Measurements from ENCODE around the gene FUCA2. TPM values are rescaled to one million over a fixed set of nuclear protein-coding genes. Genes with fewer than 3 reads are reported as not detected.

The FUCA2 gene
- total RNA-seq, 1 experiment from 2014 or later, result 72.1 TPM

DNA sequence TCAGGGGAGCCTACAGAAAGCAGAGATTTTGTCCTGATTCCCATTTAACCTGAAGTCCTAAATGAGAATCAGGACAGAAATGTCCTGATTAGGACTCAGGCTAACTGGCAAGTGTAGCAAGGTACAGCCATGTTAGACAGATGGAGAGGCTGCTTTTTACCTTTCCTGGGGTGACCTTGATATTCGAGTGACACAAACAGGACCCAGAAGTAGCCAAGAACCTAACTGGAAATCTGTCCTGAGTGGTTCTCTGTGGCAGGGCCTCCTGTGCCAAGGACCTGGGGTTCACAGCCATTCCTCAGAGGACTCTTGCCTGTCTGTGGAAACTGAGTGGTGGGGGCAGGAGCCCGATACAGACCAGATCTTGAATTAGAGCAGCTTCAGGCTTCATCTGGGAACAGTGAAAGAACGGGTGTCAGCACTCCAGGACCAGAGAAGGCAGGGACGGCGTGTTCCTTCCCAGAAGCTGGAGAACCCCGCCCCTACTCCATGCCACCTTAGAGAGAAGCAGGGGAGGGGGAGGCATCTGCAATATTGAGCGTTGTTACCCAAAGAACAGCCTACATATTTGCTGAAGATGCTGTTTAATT is 4.3 kb upstream of the FUCA2 start:
- H3K27ac Mint-ChIP-seq, result no peak overlapping the region
- H4K8ac ChIP-seq (replicated peaks; ENCODE audit: insufficient read length, low read depth, low read length), result no peak overlapping the region
- TF ChIP-seq CTCF (conservative IDR thresholded peaks at IDR 0.05), result no peak
- no peaks in the 10 kb centered on the region for H3K9me3 ChIP-seq (ENCODE audit: control insufficient read depth, low read depth, low read length)
- H3K23ac ChIP-seq (ENCODE audit: insufficient read length, low read depth, low read length), result no peak overlapping the region
- H3K4me3 Mint-ChIP-seq, result no peak overlapping the region
- H4K91ac ChIP-seq (ENCODE audit: insufficient read length, low read depth, low read length), result no peak overlapping the region
- no peak overlapping the region for H2AFZ ChIP-seq (ENCODE audit: low read length)
- H3T11ph ChIP-seq (ENCODE audit: low read length), result no peak overlapping the region
- no peaks in the 10 kb centered on the region for H3K27me3 ChIP-seq (ENCODE audit: insufficient read depth, low read length)
- no peaks in the 10 kb centered on the region for H3K79me1 ChIP-seq (ENCODE audit: insufficient read depth, low read depth, low read length, poor library complexity, severe bottlenecking)
- no peak overlapping the region for H2BK15ac ChIP-seq (ENCODE audit: low read depth, low read length)
- H3K9me3 Mint-ChIP-seq, result no peaks in the 10 kb centered on the region; a peak in 1 of 5 replicates
- H3K9ac ChIP-seq (ENCODE audit: extremely low read depth, insufficient read length, low read length), result no peak overlapping the region
- no peak overlapping the region for H3K4ac ChIP-seq (ENCODE audit: low read depth, low read length)
- H3K4me2 ChIP-seq (ENCODE audit: insufficient read depth, insufficient read length, low read length), result no peak overlapping the region
- H2BK20ac ChIP-seq (ENCODE audit: low read depth, low read length, poor library complexity, severe bottlenecking), result no peak overlapping the region
- H3K4me1 ChIP-seq (ENCODE audit: insufficient read depth, low read length), result peaks cover 3% of the 10 kb centered on the region; the same call in 1 of the 2 replicates
- H4K5ac ChIP-seq (ENCODE audit: insufficient read length, low read depth, low read length), result no peak overlapping the region
- no peak overlapping the region for H2BK12ac ChIP-seq (ENCODE audit: insufficient read length, low read depth, low read length)
- no peak for DNase-seq
- no peak overlapping the region for H3K14ac ChIP-seq (ENCODE audit: insufficient read depth, low read length)
- no peak overlapping the region for H2BK120ac ChIP-seq (ENCODE audit: low read depth, low read length, poor library complexity, severe bottlenecking)
- peaks cover 5% of the 10 kb centered on the region for H3K23me2 ChIP-seq (ENCODE audit: insufficient read length, low read depth, low read length, poor library complexity, severe bottlenecking)
- no peak overlapping the region for H3K56ac ChIP-seq (ENCODE audit: insufficient read length, low read depth, low read length)
- peaks cover 0 to 4% (median 0%) of the 10 kb centered on the region in 3 experiments; a peak in 2 of 7 replicates for H3K36me3 Mint-ChIP-seq (ENCODE audit: insufficient read depth in 1 of 3, low read depth in 3 of 3)
- no peaks in the 10 kb centered on the region for H4K20me1 ChIP-seq (ENCODE audit: control insufficient read depth, insufficient read depth, insufficient read length)
- no peak overlapping the region for H3K18ac ChIP-seq (ENCODE audit: insufficient read length, low read depth, low read length)
- no peak overlapping the region for H2AK5ac ChIP-seq (ENCODE audit: insufficient read length, low read length)
- WGBS (ENCODE audit: extremely low coverage, insufficient read length, low lambda C conversion rate), result no CpG with 5 or more reads among the region's 7 CpGs
- H3K4me1 Mint-ChIP-seq, result peaks cover 34 to 44% of the 10 kb centered on the region in 2 experiments
- no peak overlapping the region for H3K27ac ChIP-seq (ENCODE audit: insufficient read length, low read depth, low read length)
- H2BK5ac ChIP-seq (ENCODE audit: insufficient read length, low read length), result no peak overlapping the region
- H3K27me3 Mint-ChIP-seq (ENCODE audit: low read depth), result peaks cover 44% of the 10 kb centered on the region
- no peaks in the 10 kb centered on the region for H3K79me2 ChIP-seq (ENCODE audit: insufficient read depth, low read length)
